GM23338 (cell line): ENCODE results near the gene CFAP74.

Experiments used
- CREB1 ChIP-seq: fragments of 250-450 bp; sonication (Bioruptor Pico); IDR thresholded peaks from 2 replicates; pipeline ENCODE4 v1.5.0; 2020; ENCODE audit warnings: low read depth, mild to moderate bottlenecking, moderate library complexity
- EZH2 ChIP-seq: fragments of 200-600 bp; sonication (generic); IDR thresholded peaks from one replicate; pipeline ENCODE4 v1.8.0; 2017; ENCODE audit warnings: antibody characterized with exemption, mild to moderate bottlenecking, low read depth; ENCODE audit not compliant: unreplicated experiment
- EZH2phosphoT487 ChIP-seq: fragments of 200-600 bp; sonication (generic); IDR thresholded peaks from one replicate; pipeline ENCODE4 v1.8.1; 2018; ENCODE audit warnings: antibody characterized with exemption; ENCODE audit not compliant: unreplicated experiment
- NANOG ChIP-seq: IDR thresholded peaks from 2 replicates; pipeline ENCODE4 v1.6.1; 2016; ENCODE audit warnings: antibody characterized with exemption, borderline replicate concordance
- POLR2AphosphoS5 ChIP-seq: IDR thresholded peaks from 2 replicates; pipeline ENCODE4 v1.6.1; 2016; ENCODE audit warnings: antibody characterized with exemption, low read depth
- ZNF114 ChIP-seq: fragments of 250-450 bp; sonication (Bioruptor Pico); IDR thresholded peaks from 2 replicates; pipeline ENCODE4 v1.5.0; 2020; ENCODE audit warnings: mild to moderate bottlenecking, moderate library complexity
- ZNF331 ChIP-seq: fragments of 250-450 bp; sonication (Bioruptor Pico); IDR thresholded peaks from 2 replicates; pipeline ENCODE4 v1.5.0; 2020; ENCODE audit warnings: low read depth, mild to moderate bottlenecking, moderate library complexity
- TF ChIP-seq, protein P1 (sequence below), 2 experiments: fragments of 200-600 bp in 1 of 2; sonication (generic) in 1 of 2; conservative IDR thresholded peaks; 2 replicates each; pipeline versions ENCODE4 v1.5.1 to v1.6.1; 2016 to 2017; ENCODE audit warnings: antibody characterized with exemption in 2 of 2, low read depth in 2 of 2, mild to moderate bottlenecking in 2 of 2, moderate library complexity in 1 of 2
- TF ChIP-seq, protein P2 (sequence below): IDR thresholded peaks from one replicate; pipeline ENCODE4 v1.6.1; 2018; ENCODE audit warnings: antibody characterized with exemption; ENCODE audit not compliant: unreplicated experiment
- TF ChIP-seq, protein P3 (sequence below): IDR thresholded peaks from 2 replicates; pipeline ENCODE4 v1.6.1; 2016; ENCODE audit warnings: antibody characterized with exemption

DNA sequence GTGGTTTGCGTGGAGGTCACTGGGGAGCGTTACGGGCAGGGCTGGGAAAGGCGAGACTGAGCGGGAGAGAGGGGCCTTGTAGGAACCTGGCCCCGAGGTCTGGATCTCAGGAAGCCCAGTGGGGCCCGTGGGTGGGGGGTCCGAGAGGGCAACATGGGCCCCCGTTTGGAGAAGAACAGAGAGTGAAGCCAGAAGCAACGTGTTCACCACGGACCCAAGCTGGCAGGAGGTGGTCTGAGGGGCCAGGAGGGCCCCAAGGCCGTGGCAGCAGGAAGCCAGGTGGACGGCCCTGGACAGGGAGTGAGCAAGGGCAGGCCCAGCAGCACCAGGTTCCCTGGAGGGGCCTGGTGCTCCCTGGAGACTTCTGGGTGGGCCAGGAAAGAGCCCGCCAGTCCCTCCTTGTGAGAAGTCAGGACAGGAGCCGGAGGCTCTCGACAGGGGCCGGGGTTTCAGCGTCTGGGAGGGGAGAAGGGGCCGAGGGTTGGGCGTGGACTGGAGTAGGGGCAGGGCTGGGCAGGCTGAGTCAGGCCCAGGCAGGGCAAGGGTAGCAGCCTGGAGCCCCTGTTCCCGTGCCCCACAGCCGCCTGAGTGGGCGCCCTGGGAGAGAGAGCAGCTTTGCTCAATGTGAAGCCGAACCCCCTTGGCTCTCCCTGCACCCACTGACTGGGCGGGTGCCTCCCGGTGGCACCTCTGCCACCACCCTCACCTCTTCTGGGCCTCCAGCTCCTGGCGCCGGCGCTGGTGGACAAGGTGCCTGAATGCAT is 33.5 kb downstream of the CFAP74 start:
- TF ChIP-seq POLR2AphosphoS5 (no peak), CREB1 (CRISPR knock-in tag) (no peak), ZNF114 (CRISPR knock-in tag) (no peak), EZH2 (no peak), NANOG (no peak), ZNF331 (CRISPR knock-in tag) (no peak), EZH2phosphoT487 (no peak)
- TF ChIP-seq, protein P1, sequence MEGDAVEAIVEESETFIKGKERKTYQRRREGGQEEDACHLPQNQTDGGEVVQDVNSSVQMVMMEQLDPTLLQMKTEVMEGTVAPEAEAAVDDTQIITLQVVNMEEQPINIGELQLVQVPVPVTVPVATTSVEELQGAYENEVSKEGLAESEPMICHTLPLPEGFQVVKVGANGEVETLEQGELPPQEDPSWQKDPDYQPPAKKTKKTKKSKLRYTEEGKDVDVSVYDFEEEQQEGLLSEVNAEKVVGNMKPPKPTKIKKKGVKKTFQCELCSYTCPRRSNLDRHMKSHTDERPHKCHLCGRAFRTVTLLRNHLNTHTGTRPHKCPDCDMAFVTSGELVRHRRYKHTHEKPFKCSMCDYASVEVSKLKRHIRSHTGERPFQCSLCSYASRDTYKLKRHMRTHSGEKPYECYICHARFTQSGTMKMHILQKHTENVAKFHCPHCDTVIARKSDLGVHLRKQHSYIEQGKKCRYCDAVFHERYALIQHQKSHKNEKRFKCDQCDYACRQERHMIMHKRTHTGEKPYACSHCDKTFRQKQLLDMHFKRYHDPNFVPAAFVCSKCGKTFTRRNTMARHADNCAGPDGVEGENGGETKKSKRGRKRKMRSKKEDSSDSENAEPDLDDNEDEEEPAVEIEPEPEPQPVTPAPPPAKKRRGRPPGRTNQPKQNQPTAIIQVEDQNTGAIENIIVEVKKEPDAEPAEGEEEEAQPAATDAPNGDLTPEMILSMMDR (conservative IDR thresholded peaks at IDR 0.05; ENCODE audit: low read depth in 2 of 2): no peak
- TF ChIP-seq, protein P2, sequence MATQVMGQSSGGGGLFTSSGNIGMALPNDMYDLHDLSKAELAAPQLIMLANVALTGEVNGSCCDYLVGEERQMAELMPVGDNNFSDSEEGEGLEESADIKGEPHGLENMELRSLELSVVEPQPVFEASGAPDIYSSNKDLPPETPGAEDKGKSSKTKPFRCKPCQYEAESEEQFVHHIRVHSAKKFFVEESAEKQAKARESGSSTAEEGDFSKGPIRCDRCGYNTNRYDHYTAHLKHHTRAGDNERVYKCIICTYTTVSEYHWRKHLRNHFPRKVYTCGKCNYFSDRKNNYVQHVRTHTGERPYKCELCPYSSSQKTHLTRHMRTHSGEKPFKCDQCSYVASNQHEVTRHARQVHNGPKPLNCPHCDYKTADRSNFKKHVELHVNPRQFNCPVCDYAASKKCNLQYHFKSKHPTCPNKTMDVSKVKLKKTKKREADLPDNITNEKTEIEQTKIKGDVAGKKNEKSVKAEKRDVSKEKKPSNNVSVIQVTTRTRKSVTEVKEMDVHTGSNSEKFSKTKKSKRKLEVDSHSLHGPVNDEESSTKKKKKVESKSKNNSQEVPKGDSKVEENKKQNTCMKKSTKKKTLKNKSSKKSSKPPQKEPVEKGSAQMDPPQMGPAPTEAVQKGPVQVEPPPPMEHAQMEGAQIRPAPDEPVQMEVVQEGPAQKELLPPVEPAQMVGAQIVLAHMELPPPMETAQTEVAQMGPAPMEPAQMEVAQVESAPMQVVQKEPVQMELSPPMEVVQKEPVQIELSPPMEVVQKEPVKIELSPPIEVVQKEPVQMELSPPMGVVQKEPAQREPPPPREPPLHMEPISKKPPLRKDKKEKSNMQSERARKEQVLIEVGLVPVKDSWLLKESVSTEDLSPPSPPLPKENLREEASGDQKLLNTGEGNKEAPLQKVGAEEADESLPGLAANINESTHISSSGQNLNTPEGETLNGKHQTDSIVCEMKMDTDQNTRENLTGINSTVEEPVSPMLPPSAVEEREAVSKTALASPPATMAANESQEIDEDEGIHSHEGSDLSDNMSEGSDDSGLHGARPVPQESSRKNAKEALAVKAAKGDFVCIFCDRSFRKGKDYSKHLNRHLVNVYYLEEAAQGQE: no peak
- TF ChIP-seq, protein P3, sequence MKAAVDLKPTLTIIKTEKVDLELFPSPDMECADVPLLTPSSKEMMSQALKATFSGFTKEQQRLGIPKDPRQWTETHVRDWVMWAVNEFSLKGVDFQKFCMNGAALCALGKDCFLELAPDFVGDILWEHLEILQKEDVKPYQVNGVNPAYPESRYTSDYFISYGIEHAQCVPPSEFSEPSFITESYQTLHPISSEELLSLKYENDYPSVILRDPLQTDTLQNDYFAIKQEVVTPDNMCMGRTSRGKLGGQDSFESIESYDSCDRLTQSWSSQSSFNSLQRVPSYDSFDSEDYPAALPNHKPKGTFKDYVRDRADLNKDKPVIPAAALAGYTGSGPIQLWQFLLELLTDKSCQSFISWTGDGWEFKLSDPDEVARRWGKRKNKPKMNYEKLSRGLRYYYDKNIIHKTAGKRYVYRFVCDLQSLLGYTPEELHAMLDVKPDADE: no peak
